Activated CD8-positive, alpha-beta memory T cell treated with anti-CD3 and anti-CD28 coated beads, Interleukin-2, amount 50 U/mL, for 24 hours (primary cell): ENCODE results near the gene ZC3H18.

Source experiments
- DNase-seq: peaks from one replicate; pipeline ENCODE4 v3.0.0-alpha.2; 2020; ENCODE audit errors: extremely low read depth

The ZC3H18 gene

DNA sequence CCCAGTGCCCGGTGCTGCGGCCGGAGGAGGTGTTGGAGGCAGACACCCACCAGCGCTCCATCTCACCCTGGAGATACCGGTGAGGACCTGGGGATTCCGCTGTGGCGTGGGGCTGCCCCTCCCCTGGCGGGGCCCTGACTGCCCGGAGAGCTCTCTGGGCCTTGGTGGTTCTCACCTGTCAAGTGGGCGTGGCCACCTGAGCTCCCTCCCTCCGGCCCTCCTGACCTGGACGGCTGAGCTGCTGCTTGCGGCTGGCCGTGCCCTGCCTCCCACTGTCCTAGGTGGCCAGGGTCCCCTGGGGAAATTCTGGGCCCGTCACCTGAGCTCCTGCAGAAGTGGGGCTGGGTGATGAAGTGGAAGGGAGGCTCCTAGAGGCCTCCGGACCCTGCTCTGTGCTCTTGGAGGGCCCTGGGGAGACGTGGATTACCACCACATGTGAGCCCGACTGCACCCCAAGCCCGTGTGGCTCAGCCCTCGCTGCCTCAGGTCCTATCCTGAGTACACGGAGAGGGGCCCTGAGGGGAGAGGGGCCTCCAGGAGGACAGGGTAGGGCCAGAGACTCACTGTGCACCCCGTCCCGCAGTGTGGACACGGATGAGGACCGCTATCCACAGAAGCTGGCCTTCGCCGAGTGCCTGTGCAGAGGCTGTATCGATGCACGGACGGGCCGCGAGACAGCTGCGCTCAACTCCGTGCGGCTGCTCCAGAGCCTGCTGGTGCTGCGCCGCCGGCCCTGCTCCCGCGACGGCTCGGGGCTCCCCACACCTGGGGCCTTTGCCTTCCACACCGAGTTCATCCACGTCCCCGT is 69.2 kb downstream of the ZC3H18 start:
- DNase-seq: no peak

DNA sequence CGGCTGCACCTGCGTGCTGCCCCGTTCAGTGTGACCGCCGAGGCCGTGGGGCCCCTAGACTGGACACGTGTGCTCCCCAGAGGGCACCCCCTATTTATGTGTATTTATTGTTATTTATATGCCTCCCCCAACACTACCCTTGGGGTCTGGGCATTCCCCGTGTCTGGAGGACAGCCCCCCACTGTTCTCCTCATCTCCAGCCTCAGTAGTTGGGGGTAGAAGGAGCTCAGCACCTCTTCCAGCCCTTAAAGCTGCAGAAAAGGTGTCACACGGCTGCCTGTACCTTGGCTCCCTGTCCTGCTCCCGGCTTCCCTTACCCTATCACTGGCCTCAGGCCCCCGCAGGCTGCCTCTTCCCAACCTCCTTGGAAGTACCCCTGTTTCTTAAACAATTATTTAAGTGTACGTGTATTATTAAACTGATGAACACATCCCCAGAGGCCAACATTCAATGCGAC is 69.9 kb downstream of the ZC3H18 start:
- no peak for DNase-seq

GRCh38 chr16:88640498-88641247 is 70.5 kb downstream of the ZC3H18 start:
- no peak for DNase-seq

GRCh38 chr16:88642881-88643643 is 72.9 kb downstream of the ZC3H18 start:
- no peak for DNase-seq

DNA sequence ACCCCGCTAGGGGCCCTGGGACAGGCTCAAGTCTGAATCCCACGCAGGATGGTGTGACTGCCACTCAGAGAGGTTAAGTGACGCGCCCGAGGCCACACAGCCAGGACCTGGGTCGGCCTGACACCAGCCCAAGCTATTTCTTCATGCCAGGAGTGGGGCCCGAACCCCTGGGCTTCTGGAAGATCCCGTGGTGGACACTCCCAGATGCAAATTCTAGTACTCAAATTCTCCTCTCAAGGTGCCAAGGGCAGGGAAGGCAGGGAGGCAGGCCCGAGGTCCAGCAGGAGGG is 73.4 kb downstream of the ZC3H18 start:
- no peak for DNase-seq

GRCh38 chr16:88645455-88645854 is 75.3 kb downstream of the ZC3H18 start:
- DNase-seq: no peak

DNA sequence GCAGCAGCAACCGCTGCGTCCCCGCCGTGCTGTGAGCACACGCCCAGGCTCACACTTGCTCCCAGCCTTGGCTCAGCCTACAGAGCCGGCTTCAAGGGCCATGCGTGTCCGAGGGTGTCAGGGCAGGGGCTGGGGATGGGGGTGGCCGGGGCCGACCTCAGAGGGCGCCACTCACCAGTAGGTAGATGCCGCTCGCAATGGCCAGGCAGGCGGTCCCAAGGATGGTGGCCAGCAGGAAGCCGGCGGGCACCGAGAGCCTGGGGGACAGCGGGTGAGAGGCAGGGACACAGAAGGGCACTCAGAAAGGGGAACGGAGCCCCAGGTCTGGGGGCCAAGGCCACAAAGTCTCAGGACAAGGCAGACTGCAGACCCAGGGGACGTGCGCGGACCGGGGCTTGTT is 75.7 kb downstream of the ZC3H18 start:
- no peak for DNase-seq

- no peak for DNase-seq
These were observed 76.3 kb downstream of the ZC3H18 start for GRCh38 chr16:88646345-88647034.

DNA sequence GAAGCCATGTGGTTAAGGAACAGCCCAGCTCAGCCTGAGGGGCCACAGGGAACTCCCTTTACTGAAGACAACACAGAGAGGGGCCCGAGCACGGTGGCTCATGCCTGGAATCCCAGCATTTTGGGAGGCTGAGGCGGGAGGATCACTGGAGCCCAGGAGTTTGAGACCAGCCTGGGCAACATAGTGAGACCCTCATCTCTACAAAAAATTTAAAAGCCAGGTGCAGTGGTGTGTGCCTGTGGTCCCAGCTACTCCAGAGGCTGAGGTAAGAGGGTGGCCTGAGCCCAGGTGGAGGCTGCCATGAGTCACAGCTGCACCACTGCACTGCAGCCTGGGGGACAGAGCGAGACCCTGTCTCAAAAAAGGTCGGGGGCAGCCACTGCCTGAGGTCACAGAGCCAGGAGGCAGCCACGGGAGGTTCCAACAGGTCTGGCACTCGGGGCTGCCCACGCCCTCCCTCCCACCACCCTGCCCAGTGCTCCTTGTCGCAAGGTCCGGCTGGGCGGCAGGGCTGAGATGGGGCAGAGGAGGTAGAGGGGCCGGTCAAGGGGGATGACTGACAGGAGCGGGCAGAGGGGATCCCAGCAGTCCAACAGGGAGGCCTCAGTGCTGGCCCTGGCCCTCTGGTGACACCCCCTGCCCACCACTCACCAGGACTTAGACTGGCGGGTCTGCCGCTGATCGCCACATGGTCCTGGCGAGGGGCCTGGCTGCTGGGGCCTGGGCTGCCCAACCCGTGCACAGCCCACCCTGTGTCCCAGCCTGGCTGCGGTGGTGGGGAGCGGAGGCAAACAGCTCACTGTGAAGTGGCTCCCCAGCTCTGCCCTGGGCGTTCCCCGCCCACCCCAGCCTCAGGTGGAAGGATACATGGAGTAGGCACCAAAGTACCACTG is 77.2 kb downstream of the ZC3H18 start:
- no peak for DNase-seq

- no peak for DNase-seq
These were observed 79.2 kb downstream of the ZC3H18 start for GRCh38 chr16:88649195-88649923.

GRCh38 chr16:88649924-88650748 is 79.9 kb downstream of the ZC3H18 start:
- DNase-seq: no peak

DNA sequence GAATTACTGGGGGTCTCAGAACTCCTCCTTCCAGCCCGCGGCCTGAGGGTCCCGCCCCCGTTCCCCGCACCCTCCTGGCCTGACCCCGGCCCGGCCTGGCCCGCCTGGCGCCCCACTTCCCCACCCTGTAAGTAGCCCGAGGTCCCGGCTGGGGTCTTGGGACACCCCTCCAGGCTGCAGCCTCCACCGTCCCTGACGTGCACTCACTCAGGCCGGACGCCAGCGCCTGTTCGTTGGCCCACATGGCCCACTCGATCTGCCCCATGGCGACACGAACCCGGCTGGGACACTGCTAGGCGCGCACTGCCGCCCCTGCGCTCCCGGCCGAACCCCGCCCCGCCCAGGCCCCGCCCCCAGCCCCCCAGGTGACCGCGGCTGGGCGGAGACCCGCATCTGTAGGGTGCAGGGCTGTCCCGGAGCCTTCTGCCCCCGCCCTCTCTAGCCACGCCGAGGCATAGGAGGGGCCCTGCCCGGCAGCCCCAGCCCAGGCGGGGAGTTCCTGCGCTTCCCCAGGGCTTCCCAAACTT is 80.6 kb downstream of the ZC3H18 start, which contains the start of gene CYBA:
Gene CYBA, minus strand, starts transcription at position 305 of the 527 bp plus-strand sequence. Its CDS starts 40 bp downstream, at position 265.
- DNase-seq: peak; percentile 57

GRCh38 chr16:88651276-88651988 is 81.2 kb downstream of the ZC3H18 start:
- no peak for DNase-seq

- no peak for DNase-seq
These were observed 82.0 kb downstream of the ZC3H18 start for GRCh38 chr16:88651989-88652761.

- DNase-seq: no peak
These were observed 82.5 kb downstream of the ZC3H18 start for GRCh38 chr16:88652762-88653063.

DNA sequence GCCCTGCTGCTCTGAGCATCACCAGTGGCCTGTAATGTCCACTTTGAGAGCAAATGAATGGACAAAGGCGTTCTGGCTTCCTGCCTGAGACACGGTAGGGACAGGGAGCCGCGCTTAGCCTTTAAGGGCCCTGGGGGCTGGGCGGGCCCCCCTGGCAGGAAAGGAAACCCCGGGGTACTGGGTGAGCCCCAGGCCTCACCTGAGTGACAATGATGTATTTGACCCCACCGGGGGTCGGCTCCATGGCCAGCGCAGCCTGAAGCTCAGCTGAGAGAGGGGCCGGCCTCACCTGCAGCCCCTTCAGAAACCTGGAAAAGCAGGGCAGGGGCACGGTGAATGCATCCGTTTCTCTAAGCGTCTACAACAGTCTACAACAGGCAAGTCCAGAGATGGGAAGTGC is 82.9 kb downstream of the ZC3H18 start:
- no peak for DNase-seq

DNA sequence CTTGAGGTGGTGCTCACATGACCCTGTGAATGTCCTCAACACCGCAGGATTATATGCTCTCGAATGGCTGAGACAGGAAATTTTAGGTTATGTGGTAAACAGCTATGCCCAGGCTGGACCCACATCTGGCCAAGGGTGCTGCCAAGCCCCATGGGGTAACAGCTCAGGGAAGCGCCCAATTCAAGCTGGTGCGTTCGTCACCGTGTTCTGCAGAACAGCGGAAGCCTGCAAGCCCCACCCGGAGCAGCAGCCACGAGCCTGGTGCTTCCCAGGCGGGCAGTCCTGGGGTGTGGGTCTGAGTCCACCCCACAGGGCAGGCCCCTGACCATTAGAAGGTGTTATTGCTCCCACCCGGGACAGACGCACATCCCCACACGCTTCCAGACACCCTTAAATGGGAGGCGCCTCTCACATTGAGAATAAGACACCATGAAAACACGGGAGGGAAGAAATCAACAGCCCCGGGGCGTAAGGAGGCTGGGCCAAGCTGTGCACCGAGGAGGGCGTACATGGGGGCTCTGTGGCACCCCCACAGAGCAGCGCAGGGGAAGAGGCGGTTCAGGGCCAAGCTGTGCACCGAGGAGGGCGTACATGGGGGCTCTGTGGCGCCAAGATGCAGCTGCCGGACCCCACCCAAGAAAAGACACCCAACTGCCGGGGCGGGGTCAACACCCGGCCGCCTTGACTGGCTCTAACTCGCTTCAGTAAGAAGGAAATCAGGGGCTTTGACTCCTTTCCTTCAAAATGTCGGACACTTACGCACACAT is 83.6 kb downstream of the ZC3H18 start:
- no peak for DNase-seq
